HG03469 (cell line): ENCODE measurements around the gene SPHK2.

Experiments
- ATAC-seq: cut with Tn5 transposase; IDR thresholded peaks from one replicate; pipeline ENCODE4 v1.9.1; 2021; ENCODE audit warnings: mild to moderate bottlenecking, moderate library complexity, moderate number of reproducible peaks; ENCODE audit not compliant: unreplicated experiment

The SPHK2 gene

DNA sequence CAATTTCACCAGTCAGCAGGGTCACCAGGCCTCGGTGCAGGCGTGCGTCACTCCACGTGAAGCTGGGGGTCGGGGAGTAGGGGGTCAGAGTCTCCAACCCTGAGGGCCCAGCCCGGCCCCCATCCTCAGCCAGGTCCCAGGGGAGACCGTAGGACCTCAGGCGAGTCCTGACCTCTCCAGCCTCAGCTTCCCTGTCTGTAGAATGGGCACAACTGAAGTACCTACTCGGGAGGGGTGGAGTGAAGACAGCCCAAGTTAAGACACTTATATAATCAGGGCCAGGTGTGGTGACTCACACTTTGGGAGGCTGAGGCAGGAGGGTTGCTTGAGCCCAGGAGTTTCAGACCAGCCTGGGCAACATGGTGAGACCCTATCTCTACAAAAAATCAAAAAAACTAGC is 15.5 kb upstream of the SPHK2 start:
- no peak for ATAC-seq

DNA sequence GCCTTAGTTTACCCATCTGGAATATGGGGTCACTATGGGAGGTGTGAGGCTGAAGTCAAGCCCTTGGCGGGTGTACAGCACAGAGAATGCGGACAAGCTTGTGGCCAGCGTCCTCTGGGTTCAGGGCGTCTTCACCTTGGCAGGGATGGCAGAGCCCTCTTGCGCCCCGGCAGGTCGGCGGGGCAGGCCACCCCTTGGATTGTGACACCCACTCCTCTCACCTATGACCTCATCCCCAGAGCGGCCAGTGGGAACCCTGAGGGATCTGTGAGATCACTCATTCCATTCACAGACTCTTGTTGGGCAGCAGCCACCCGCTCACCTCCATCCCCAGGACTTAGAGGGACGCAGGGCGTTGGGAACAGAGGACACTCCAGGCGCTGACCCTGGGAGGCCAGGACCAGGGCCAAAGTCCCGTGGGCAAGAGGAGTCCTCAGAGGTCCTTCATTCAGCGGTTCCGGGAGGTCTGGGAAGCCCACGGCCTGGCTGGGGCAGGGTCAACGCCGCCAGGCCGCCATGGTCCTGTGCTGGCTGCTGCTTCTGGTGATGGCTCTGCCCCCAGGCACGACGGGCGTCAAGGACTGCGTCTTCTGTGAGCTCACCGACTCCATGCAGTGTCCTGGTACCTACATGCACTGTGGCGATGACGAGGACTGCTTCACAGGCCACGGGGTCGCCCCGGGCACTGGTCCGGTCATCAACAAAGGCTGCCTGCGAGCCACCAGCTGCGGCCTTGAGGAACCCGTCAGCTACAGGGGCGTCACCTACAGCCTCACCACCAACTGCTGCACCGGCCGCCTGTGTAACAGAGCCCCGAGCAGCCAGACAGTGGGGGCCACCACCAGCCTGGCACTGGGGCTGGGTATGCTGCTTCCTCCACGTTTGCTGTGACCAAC is 12.6 kb upstream of the SPHK2 start, which contains the start of gene SPACA4:
SPACA4 (plus strand) TSS at position 280 of the 896 bp plus-strand sequence; CDS start at position 517, 237 bp downstream.
- no peak for ATAC-seq

GRCh38 chr19:48607359-48607755 is 11.9 kb upstream of the SPHK2 start:
- ATAC-seq = no peak

DNA sequence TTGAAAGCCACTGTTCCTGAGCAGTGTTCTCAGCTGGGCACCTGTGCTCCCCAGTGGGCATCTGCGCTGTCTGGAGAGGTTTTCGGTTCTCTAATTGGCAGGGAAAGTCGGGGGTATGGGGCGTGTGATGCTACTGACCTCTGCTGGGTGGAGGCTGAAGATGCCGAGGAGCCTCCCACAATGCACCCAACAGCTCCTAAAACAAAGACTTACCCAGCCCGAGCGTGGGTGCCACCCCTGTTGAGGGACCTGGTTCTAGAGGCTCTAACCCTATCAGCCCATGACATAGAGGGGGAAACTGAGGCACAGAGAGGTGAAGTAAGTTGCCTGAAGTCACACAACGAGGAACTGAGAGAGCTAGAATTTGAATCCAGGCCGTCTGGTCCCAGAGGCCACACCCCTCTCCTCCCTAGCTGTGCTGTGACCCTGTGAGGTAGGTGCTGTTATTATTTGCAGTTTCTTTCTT is 10.5 kb upstream of the SPHK2 start:
- ATAC-seq = no peak

- no peak for ATAC-seq
These were observed 9.7 kb upstream of the SPHK2 start for GRCh38 chr19:48609571-48610108.

GRCh38 chr19:48611872-48612271 is 7.4 kb upstream of the SPHK2 start:
- ATAC-seq = no peak

DNA sequence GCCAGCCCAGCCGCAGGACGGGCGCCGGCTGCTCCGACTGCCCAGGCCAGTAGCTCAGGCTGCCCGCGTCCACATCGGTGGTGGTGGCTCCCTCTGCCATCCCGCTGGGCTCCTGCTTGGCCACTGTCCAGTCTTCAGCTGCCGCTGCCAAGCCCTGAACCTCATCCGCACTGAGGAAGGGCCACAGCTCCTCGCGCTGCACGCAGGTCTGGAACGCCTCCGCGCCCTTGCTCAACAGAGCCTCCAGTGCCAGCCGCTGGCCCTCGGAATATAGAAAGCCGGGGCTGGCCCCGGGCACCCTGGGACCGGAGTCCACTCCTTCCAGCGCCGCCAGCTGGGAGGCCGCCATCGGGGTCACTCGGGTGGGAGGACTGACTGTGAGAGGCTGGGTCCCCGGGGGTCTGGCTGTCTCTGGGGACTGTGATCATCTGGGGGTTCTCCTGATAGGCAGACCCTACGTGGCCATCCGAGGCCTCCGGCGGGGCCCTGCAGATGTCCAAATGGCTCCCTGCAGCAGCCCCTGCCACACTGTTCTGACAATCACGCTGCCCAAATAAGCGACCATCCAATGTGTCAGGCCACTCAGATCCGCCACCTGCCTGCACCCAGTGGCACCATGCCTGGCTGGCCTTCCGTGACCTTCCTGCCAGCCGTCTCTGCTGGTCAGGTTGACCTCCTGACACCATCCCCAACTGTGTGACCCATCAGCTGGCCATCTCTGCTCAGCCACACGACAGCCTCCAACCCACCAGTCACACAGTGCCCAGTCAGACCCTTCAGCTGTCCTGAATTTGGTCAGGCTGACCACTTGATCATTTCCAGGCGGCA is 6.1 kb upstream of the SPHK2 start:
- no peak for ATAC-seq

GRCh38 chr19:48613852-48614435 is 5.4 kb upstream of the SPHK2 start:
- ATAC-seq = no peak

GRCh38 chr19:48614436-48615230 is 4.7 kb upstream of the SPHK2 start, which contains the start of gene FAM83E:
Gene FAM83E (minus strand): TSS chr19:48615076. CDS start chr19:48613372, 1,704 bp downstream.
- ATAC-seq = no peak

- no peak for ATAC-seq
These were observed 3.9 kb upstream of the SPHK2 start for GRCh38 chr19:48615231-48616040.

DNA sequence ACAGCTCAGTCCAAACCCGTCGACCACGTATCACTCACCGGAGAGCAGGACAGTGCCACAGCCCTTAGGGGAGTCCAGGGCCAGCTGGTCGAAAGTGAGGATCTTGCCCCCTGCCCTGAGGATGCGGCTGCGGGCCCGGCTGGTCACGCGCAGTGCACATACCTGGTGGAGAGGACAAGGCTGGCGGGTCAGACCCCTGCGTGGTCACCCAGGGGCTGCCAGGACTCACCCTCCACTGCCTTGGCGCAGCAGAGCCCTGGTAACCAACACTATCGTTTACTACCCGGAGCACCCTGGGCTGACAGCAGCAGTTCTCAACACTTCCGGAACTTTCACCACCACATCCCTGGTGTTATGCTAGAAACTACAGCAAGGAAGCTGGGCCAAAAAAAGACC is 3.3 kb upstream of the SPHK2 start:
- no peak for ATAC-seq

DNA sequence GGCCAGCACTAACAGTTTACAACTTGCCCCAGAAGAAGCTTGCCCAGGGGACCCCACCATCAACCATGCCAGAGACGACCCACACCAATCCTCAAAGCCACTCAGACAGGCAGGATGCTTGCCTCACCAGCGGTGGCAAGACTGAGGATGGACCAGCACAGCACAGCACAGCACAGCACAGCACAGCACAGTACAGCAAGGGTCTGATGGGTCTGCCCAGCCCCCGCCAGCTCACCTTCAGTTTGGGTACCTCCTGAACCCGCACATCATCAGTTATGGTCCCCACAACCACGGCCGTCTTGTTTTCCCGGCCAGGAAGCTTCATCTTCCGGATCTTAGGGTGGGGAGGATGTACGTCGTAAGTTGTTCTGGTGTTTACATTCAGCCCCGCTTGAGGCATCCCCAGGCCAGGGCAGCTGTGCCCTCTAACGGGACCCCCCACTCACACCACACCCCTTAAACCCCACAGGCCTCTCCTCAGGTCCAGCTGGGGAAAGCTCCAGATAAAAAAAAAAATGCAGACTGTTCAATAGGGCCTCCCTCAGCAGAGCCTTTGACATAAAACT is 2.7 kb upstream of the SPHK2 start:
- no peak for ATAC-seq

DNA sequence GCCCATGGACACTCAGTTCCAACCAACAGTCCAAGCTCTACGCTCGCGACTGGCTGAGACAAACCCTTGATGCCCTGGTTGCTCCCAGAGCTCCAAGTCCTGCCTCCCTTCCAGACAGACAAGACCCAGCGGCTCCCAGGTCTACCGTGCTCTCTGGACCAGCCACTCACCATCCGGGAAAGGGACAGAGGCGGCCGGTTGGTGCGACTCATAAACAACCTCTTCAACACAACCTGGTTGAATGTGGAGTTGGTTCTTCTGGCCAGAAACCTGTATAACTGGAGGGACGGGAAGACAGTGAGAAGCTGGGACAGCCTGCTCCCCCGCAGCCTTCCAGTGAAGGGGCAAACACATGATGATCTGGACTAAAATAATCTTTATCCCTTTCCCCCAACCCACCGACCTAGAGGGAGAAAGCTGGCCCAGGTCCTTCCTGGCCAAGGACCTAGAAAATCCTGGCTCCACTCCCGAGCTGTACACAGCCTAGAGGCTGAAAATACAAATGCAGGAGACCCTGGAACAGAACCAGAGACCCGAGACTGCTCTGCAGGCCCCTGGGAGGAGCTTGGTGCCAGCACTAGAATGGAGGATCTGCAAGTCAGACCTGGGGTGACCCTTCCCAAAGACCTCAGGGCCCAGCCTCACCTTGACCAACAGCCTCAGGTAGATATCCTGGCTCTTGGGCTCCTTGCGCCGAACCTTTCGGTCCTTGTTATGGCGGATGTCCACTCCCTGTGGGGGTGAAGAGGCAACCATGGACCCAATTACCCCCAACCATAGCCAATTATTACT is 2.0 kb upstream of the SPHK2 start:
- no peak for ATAC-seq

- no peak for ATAC-seq
These were observed 909 bp upstream of the SPHK2 start for GRCh38 chr19:48618278-48618915.

DNA sequence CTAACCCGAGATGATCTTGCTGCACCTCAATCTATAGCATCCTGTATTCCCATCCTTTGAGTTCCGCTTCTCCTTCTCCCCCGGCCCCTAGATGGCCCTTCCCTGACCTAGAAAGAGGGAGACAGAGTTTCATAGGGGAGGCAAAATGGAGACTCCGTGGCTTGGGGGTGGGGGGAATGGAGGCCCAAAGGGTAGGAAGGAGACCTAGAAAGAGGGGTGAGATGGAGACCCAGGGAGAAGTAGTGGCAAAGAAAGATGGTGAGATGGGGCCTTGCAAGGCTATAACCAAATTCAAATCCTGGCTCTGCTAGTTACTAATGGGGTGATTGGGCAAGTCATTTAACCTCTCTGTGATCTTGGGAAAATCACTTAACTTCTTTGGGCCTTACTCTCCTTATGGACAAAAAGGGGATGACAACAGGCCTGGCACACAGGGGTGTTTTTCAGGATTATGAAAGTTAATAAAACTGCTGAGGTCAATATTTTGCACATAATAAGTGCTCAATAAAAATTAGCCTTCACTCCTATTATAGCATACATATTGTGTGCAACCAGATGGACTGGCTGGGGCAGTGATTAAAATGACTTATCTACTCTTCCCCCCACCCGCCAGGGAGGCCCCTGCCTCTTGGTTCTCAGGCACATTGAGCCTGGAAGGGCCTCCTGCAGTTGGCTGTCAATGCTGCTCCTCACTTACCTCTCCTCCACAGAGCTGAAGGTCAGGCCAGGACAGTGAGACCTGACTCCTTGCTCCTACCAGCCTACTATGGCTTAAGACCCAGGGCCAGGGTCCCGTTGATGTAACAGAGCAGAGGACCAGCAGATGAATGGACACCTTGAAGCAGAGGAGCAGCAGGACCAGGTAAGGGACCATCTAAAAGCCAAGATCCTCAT is 633 bp downstream of the SPHK2 start:
- no peak for ATAC-seq

DNA sequence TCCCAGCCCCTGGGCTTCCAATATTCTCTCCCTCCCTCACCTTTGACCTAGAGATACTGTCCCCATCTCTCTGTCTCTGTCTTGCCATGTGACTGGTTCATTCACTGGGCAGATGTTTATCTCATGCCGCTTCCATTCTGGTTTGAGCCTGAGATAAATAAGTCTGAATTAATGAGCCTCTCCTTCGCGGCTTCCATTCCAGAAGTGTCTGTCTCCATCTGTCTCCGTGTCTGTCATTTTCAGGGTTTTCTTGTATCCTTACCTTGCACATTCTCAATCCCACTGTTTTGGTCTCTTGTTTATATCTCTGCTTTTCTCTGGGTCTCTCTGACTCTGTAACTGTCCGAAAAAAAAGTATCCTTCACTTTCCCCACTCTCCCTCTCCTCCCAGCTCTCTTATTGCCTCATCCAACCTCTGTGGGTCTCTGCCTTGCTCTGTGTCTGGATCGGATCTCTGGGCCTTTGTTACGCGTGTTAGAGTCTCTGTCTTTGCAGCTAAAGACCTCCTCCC is 4.3 kb downstream of the SPHK2 start:
- no peak for ATAC-seq
